Activated T-helper 1 cell treated with anti-CD3 and anti-CD28 coated beads, Interleukin-12 subunit alpha, Interleukin-12 subunit beta, Interleukin-2, Interleukin-4 antibody, amounts not matched to agents 30 ng/mL and 10 ng/mL and 1 ng/mL, durations not matched to agents 14 hours and 24 hours and 36 hours (primary cell): Measurements from ENCODE around the gene NCDN. TPM values are rescaled to one million over a fixed set of nuclear protein-coding genes. Genes with fewer than 3 reads are reported as not detected.
A peak's percentile ranks its signal among the peaks of the same experiment; 100 is the strongest.

Experiments used
- DNase-seq: peaks from one replicate; pipeline ENCODE4 v3.0.0; 2021; ENCODE audit warnings: low spot score
- H3K27ac Mint-ChIP-seq: one replicate; pipeline ENCODE4 v1.8.0; 2021; ENCODE audit warnings: mild to moderate bottlenecking, mixed read lengths
- H3K27me3 Mint-ChIP-seq: one replicate; pipeline ENCODE4 v1.8.0; 2022; ENCODE audit warnings: mild to moderate bottlenecking, moderate library complexity, mixed read lengths; ENCODE audit not compliant: insufficient read depth
- H3K36me3 Mint-ChIP-seq: one replicate; pipeline ENCODE4 v1.8.0; 2021; ENCODE audit warnings: low read depth, mixed read lengths
- H3K4me1 Mint-ChIP-seq: one replicate; pipeline ENCODE4 v1.8.0; 2021; ENCODE audit warnings: low read depth, mixed read lengths
- H3K4me3 Mint-ChIP-seq: one replicate; pipeline ENCODE4 v1.8.0; 2021; ENCODE audit warnings: mild to moderate bottlenecking, moderate library complexity, mixed read lengths
- H3K9me3 Mint-ChIP-seq: one replicate; pipeline ENCODE4 v1.8.0; 2021; ENCODE audit warnings: mixed read lengths
- intact Hi-C: fragments of 100-400 bp; cut with micrococcal nuclease; formaldehyde crosslinking; loops from one replicate; pipeline ENCODE4 v1.15.1; 2024
- total RNA-seq: library from RNA; stranded (reverse); gene quantifications from 2 replicates; pipeline ENCODE4 v1.2.3, GENCODE V29; 2022

Gene NCDN
- total RNA-seq, 1 donor from 2014 or later: 45.1 TPM

DNA sequence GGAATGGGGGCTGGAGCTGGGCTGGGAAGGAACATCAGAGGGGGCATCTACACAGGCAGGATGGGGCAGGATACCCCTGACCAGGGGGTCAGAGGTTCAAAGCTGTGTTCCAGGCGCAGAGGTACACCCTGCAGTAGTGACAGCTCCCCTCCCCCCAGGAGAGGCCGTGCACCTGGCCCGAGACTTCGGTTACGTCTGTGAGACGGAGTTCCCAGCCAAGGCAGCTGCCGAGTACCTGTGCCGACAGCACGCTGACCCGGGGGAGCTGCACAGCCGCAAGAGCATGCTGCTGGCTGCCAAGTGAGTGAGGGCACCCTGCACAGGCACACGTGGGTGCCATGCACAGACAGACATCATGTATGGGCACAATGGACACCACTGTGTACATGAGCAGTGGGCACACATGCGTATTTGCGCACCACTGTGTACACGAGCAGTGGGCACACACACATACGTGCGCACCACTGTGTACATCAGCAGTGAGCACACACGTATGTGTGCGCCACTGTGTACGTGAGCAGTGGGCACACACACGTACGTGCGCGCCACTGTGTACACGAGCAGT is 33.0 kb downstream of the NCDN start:
- DNase-seq: no peak
- Mint-ChIP-seq H3K27ac (no peak overlapping the region), H3K4me1 (no peaks in the 10 kb centered on the region), H3K27me3 (no peaks in the 10 kb centered on the region), H3K36me3 (no peaks in the 10 kb centered on the region), H3K9me3 (no peaks in the 10 kb centered on the region), H3K4me3 (no peak overlapping the region)
- intact Hi-C loops: no loop called here

DNA sequence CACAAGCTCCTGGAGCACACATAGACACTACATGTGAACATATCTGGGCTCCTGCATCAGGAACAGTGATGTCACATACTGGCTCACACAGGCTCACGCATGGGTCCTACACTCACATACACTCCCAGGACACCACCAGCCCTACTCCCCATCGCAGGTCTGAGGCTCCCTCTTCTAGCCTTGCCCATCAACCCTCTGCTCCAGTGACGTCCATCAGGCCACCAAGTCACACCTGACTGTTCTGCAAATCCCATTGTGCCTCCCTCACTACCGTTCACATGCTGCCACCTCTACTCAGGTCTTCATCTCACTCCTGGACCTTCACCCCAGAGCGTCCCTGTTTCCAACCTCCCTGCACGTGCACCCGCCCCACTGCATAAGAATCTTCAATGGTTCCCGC is 33.6 kb downstream of the NCDN start:
- Mint-ChIP-seq H3K36me3 (peaks cover 5% of the 10 kb centered on the region), H3K27me3 (no peaks in the 10 kb centered on the region), H3K4me3 (no peak overlapping the region), H3K4me1 (no peaks in the 10 kb centered on the region), H3K27ac (no peak overlapping the region), H3K9me3 (no peaks in the 10 kb centered on the region)
- no peak for DNase-seq
- intact Hi-C loops: no loop called here

DNA sequence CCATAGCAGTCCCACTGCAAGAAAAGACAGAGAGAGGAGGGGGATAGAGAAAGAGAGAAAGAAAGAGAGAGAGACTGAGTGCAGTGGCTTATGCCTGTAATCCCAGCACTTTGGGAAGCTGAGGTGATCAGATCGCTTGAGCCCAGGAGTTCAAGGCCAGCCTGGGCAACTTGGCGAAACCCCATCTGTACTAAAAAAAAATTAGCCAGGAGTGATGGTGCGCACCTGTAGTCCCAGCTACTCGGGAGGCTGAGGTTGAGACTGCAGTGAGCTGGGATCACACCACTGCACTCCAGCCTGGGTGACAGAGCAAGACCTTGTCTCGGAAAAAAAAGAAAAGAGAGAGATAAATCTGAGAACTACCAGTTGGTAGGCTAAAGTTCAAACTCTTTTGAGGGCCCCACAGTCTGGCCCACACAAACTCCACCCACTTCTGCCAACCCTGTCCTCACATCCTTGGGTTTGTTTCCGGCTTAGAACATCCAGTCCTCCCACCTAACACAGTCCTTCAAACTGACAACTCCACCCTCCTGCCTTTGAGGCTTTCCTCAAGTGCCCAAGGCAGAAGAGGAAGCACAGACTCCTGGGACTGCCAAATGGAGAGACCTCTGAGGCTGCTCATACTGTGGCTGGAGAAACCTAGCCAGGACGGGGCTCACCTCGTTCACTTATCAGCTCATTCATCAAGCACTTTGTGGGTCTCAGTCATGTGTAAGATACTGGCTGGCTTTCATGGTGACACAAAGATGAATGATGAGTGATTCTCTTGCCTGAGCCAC is 35.6 kb downstream of the NCDN start:
- no peaks in the 10 kb centered on the region for H3K9me3 Mint-ChIP-seq
- peaks cover 8% of the 10 kb centered on the region for H3K36me3 Mint-ChIP-seq
- H3K27me3 Mint-ChIP-seq: no peaks in the 10 kb centered on the region
- no peak overlapping the region for H3K4me3 Mint-ChIP-seq
- no peak for DNase-seq
- peak overlapping the region; percentile 41 for H3K27ac Mint-ChIP-seq
- H3K4me1 Mint-ChIP-seq: no peaks in the 10 kb centered on the region
- intact Hi-C loops: no loop called here

DNA sequence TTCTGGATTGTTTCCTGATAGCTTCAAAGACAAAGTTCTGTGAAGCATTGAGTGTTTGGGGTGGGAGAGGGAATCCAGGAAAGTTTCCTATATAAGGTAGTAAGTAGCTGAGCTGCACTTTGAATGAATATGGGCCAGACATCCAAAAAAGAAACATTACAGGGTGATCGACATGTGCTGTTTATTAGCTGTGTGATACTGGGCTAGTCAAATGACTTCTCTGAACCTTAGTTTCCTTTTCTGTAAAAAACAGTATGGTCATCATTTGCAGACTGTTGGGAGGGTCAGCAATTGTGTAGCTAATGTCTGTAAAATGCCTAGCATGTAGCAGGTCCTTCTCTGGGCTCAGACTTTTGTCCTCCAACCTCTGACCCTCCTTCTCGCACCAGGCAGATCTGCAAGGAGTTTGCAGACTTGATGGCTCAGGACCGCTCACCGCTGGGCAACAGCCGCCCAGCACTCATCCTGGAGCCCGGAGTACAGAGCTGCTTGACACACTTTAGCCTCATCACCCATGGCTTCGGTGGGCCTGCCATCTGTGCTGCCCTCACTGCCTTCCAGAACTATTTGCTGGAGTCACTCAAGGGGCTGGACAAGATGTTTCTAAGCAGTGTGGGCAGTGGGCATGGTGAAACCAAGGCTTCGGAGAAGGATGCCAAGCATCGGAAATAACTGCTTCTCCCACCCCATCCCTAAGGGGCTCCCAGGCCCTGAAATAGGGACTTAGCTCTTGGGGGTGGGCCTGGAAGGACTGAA is 36.6 kb downstream of the NCDN start:
- Mint-ChIP-seq H3K27me3 (no peaks in the 10 kb centered on the region), H3K9me3 (no peaks in the 10 kb centered on the region), H3K4me1 (no peaks in the 10 kb centered on the region), H3K27ac (no peak overlapping the region), H3K4me3 (no peak overlapping the region), H3K36me3 (peaks cover 13% of the 10 kb centered on the region)
- no peak for DNase-seq
- intact Hi-C loops: no loop called here

DNA sequence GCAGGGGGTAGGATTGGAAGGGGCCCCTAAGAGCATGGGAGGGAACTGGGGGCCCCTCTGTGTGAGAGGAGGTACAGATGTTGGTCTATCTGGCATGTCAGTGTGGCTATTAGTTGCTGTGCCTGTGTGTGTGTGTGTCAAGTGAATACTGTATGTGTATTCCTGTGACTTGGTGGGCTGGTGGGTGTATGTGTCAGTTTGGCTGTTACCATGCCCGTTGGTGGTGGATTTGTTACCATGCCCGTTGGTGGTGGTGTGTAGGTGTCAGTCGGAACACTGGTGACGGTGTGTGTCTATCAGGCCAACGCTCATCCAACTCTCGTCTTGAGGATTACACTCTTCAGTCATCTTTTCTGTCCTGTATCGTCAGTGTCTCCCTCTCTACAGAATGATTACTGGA is 38.1 kb downstream of the NCDN start:
- Mint-ChIP-seq H3K36me3 (peaks cover 17% of the 10 kb centered on the region), H3K27me3 (no peaks in the 10 kb centered on the region), H3K9me3 (no peaks in the 10 kb centered on the region), H3K4me1 (no peaks in the 10 kb centered on the region), H3K27ac (no peak overlapping the region), H3K4me3 (no peak overlapping the region)
- no peak for DNase-seq
- intact Hi-C loops: no loop called here

DNA sequence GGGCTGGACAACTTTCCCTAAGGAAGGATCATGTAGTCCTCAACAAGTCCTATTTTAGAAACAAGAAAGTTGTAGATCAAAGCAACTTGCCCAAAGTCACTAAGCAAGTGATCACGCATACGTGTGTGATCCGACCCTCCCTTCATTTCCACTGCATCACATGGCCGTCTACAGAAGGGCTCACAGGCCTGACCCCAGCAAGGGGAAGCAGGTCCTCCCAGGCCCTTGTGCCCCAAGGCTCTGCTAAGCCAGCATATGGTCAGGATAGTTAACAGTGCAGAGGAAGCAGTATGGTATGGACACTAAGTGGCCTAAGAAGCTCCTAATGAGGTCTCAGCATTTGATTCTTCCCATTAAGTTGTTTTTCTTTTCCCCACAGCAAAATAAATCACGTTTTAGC is 40.3 kb downstream of the NCDN start:
- intact Hi-C loops: no loop called here
- Mint-ChIP-seq H3K27me3 (no peaks in the 10 kb centered on the region), H3K27ac (no peak overlapping the region), H3K36me3 (peaks cover 22% of the 10 kb centered on the region), H3K4me3 (no peak overlapping the region), H3K4me1 (no peaks in the 10 kb centered on the region), H3K9me3 (no peaks in the 10 kb centered on the region)
- no peak for DNase-seq

GRCh38 chr1:35598895-35599294 is 41.3 kb downstream of the NCDN start:
- intact Hi-C loops: no loop called here
- no peaks in the 10 kb centered on the region for H3K9me3 Mint-ChIP-seq
- no peaks in the 10 kb centered on the region for H3K4me1 Mint-ChIP-seq
- H3K4me3 Mint-ChIP-seq: no peak overlapping the region
- no peak overlapping the region for H3K27ac Mint-ChIP-seq
- no peak for DNase-seq
- peaks cover 29% of the 10 kb centered on the region for H3K36me3 Mint-ChIP-seq
- no peaks in the 10 kb centered on the region for H3K27me3 Mint-ChIP-seq

- no peak overlapping the region for H3K4me3 Mint-ChIP-seq
- H3K9me3 Mint-ChIP-seq: no peaks in the 10 kb centered on the region
- intact Hi-C loops: no loop called here
- peaks cover 33% of the 10 kb centered on the region for H3K36me3 Mint-ChIP-seq
- no peaks in the 10 kb centered on the region for H3K4me1 Mint-ChIP-seq
- H3K27me3 Mint-ChIP-seq: no peaks in the 10 kb centered on the region
- no peak for DNase-seq
- H3K27ac Mint-ChIP-seq: no peak overlapping the region
Observed at GRCh38 chr1:35599411-35599810, 41.8 kb downstream of the NCDN start.

GRCh38 chr1:35600593-35600992 is 43.0 kb downstream of the NCDN start:
- H3K9me3 Mint-ChIP-seq: no peaks in the 10 kb centered on the region

GRCh38 chr1:35603468-35603867 is 45.9 kb downstream of the NCDN start:
- intact Hi-C loops: no loop called here
- peaks cover 48% of the 10 kb centered on the region for H3K36me3 Mint-ChIP-seq
- H3K27ac Mint-ChIP-seq: no peak overlapping the region
- H3K27me3 Mint-ChIP-seq: no peaks in the 10 kb centered on the region
- no peak for DNase-seq
- peaks cover 17% of the 10 kb centered on the region for H3K4me1 Mint-ChIP-seq
- H3K9me3 Mint-ChIP-seq: no peaks in the 10 kb centered on the region
- H3K4me3 Mint-ChIP-seq: no peak overlapping the region

More at GRCh38 chr1:35600593-35600992, 43.0 kb downstream of the NCDN start:
- intact Hi-C loops: no loop called here
- H3K36me3 Mint-ChIP-seq: peaks cover 35% of the 10 kb centered on the region
- H3K4me3 Mint-ChIP-seq: no peak overlapping the region
- no peaks in the 10 kb centered on the region for H3K27me3 Mint-ChIP-seq
- DNase-seq: no peak
- H3K4me1 Mint-ChIP-seq: no peaks in the 10 kb centered on the region
- H3K27ac Mint-ChIP-seq: no peak overlapping the region

GRCh38 chr1:35603941-35604340 is 46.3 kb downstream of the NCDN start:
- intact Hi-C loops: no loop called here
- DNase-seq: no peak
- Mint-ChIP-seq H3K36me3 (peaks cover 46% of the 10 kb centered on the region), H3K9me3 (no peaks in the 10 kb centered on the region), H3K27me3 (no peaks in the 10 kb centered on the region), H3K4me1 (peaks cover 17% of the 10 kb centered on the region), H3K27ac (no peak overlapping the region), H3K4me3 (no peak overlapping the region)

DNA sequence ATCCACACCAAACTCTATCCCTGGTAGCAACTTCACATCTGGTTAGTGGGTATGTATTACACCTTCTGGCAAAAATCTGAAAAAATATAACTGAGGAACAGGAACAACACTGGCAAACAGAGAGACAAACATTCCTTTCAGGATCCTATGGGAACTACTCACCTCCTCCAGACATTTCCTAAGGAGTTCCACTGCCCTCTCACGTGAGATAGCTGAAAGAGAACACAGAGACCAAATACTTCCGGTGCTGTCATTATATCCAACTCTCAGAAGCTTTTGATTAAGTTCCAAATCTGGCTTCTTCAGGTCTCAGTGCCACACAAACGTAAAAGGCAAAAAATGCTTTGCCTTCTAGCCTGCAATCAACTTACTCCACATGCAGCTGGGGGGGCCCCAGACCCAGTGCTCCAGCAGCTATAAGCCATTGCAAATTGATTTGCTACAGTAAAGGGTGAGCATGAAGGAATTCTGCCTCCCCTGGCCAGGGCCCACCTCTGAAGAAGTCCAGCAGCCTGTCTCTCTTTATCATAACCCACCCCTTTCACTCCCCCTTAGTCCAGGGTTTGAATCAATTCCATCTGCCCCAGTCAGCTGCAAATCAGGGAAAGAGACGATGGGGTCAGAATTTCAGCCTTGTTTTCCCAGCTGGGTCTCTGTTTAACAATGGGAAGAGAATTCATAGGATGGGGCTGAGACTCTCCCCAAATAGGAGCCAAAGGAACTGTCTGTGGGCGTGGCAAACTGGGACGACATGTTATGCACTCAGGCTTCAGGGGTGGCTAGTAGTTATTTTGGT is 47.7 kb downstream of the NCDN start:
- H3K36me3 Mint-ChIP-seq: peaks cover 46% of the 10 kb centered on the region

GRCh38 chr1:35605867-35606182 is 48.2 kb downstream of the NCDN start:
- Mint-ChIP-seq H3K4me3 (no peak overlapping the region), H3K27ac (no peak overlapping the region), H3K9me3 (no peaks in the 10 kb centered on the region)

More for the DNA sequence above, 47.7 kb downstream of the NCDN start:
- Mint-ChIP-seq H3K27ac (no peak overlapping the region), H3K4me1 (peaks cover 21% of the 10 kb centered on the region), H3K9me3 (no peaks in the 10 kb centered on the region), H3K4me3 (no peak overlapping the region), H3K27me3 (no peaks in the 10 kb centered on the region)
- intact Hi-C loops: no loop called here
- DNase-seq: no peak

More at GRCh38 chr1:35605867-35606182, 48.2 kb downstream of the NCDN start:
- H3K36me3 Mint-ChIP-seq: peaks cover 47% of the 10 kb centered on the region
- peaks cover 21% of the 10 kb centered on the region for H3K4me1 Mint-ChIP-seq
- H3K27me3 Mint-ChIP-seq: no peaks in the 10 kb centered on the region
- DNase-seq: no peak
- intact Hi-C loops: no loop called here
